ENCODE data around the gene PARP15. TPM values are rescaled to one million over a fixed set of nuclear protein-coding genes. Genes with fewer than 3 reads are reported as not detected.
"Not testable (repeated sequence)": the region's sequence is repeated elsewhere in the genome, so short reads cannot be mapped to it uniquely, and the experiment has no call there.

The PARP15 gene
- total and polyA plus RNA-seq, 4 experiments from 2014 or later, result 7.6 to 78.0 (median 43.2) TPM

DNA sequence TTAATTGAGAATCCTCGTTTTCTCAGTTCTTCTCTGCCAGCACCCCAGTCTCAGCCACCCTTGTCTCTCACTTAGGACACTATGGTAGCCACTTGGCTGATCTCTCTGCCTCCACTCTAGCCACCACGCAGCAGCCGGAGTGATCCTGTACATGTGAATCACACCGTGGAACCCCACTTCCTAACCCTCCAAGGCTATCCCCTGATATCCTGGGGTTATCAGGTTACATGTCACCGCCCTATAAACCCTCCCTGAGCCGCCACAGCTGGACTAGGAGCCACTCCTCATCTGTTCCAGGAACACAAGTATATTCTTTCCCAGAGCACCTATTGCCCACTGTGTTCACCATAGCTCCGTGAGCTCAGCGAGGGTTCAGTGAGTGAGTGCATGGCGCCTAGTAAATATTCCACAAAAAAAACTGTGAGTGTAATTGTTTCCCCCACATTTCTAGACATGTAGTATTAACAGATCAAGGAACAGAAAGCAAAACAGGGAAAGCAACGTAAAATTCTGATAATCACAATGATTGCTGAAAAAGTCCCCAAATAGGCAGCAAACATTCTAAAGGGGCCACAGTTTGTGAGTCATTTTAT is 102.5 kb downstream of the PARP15 start:
- Histone ChIP-seq H3K27me3 (ENCODE audit: insufficient read depth, low read length) (no peaks in the 10 kb centered on the region), H3K4me3 (ENCODE audit: low read length in 2 of 2) (peak overlapping the region; percentile 81 to 89), H3K27ac (ENCODE audit: low read depth, low read length) (peak overlapping the region; percentile 96), H3K9me3 (ENCODE audit: control insufficient read depth in 1 of 2, low read length in 2 of 2) (no peaks in the 10 kb centered on the region), H3K4me1 (ENCODE audit: insufficient read depth, low read length) (peaks cover 46% of the 10 kb centered on the region), H3K36me3 (ENCODE audit: insufficient read depth, low read length) (no peaks in the 10 kb centered on the region)
- intact Hi-C loops (cut with micrococcal nuclease), result loop anchor here (1.0 to 5.0 kb wide), 11 partner anchors 33 to 1134 kb away; partner anchors contain the start of genes FAM162A, HCLS1, KPNA1 and PARP15
- H3K4me1 Mint-ChIP-seq, result peaks cover 40 to 68% (median 56%) of the 10 kb centered on the region in 4 donors
- peak overlapping the region; percentile 84 to 98 (median 96) for H3K4me3 Mint-ChIP-seq
- ChIA-PET CTCF (ENCODE audit: partially characterized antibody) (interaction anchor here (0.8 to 13.7 kb wide), 34 partner anchors 7 to 1134 kb away, joined by 3 to 369 read pairs (median 6); partner anchors contain the start of genes DTX3L, FAM162A, KPNA1 and MIX23), POLR2A (ENCODE audit: partially characterized antibody) (interaction anchor here (0.7 to 5.1 kb wide), 21 partner anchors 11 to 298 kb away, joined by 3 to 113 read pairs (median 9); partner anchors contain the start of genes DTX3L, FAM162A, HSPBAP1 and KPNA1)
- DNase-seq, result peak in 3 of 5 donors; percentile 8 to 48 (median 10)
- H3K36me3 Mint-ChIP-seq, result peaks cover 2 to 24% of the 10 kb centered on the region in 2 donors
- H3K9me3 Mint-ChIP-seq, result no peaks in the 10 kb centered on the region
- H3K27ac Mint-ChIP-seq, result peak overlapping the region; percentile 85 to 98 (median 97)
- no peaks in the 10 kb centered on the region for H3K27me3 Mint-ChIP-seq

DNA sequence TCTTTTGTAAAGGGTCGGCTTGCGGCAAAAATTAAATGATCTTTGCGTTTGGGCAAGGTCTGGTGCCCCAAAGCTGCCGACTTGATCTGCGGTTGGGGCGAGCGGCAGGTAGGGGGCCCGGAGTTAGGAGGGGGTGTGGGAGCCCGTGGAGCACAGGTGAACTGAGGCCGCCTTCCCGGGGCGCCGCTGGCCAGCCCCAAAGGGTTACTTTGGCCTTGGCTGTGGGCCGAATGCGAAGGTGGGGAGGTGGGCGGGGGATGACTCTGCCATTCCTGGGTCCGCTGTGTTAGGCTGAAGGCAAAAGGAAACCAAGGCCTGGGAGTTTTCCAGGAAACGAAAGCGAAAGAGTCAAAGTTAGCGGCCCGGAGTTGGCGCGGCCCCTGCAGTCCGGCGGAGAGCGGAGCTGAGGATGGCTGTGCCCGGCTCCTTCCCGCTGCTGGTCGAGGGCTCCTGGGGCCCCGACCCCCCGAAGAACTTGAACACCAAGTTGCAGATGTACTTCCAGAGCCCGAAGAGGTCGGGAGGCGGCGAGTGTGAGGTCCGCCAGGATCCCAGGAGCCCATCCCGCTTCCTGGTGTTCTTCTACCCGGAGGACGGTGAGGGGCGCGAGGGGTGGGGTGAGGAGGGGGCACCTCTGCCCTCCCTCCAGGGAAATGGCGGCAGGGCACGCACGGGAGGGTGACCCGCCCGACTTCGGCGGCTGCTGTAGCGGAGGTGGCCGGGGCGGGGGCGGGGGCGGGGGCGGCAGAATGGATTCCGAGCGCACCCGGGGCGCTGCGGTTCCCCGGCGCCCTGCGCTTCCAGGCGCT is 103.2 kb downstream of the PARP15 start, which contains the start of gene PARP14:
Gene PARP14 (plus strand): TSS at position 365 of the 809 bp plus-strand sequence. CDS start 45 bp downstream, at position 410.
- H3K27me3 Mint-ChIP-seq, result no peaks in the 10 kb centered on the region
- H3K36me3 Mint-ChIP-seq, result peaks cover 5 to 29% of the 10 kb centered on the region in 2 donors
- peak; percentile 67 to 81 (median 72) for DNase-seq
- H3K9me3 Mint-ChIP-seq, result no peaks in the 10 kb centered on the region
- peaks cover 42 to 71% (median 56%) of the 10 kb centered on the region in 4 donors for H3K4me1 Mint-ChIP-seq
- peaks cover 3% of the 10 kb centered on the region for H3K36me3 ChIP-seq (ENCODE audit: insufficient read depth, low read length)
- H3K9me3 ChIP-seq (ENCODE audit: control insufficient read depth in 1 of 2, low read length in 2 of 2), result no peaks in the 10 kb centered on the region
- ChIA-PET POLR2A (ENCODE audit: partially characterized antibody) (interaction anchor here (0.7 to 5.1 kb wide), 14 partner anchors 34 to 298 kb away, joined by 3 to 113 read pairs (median 12); partner anchors contain the start of genes DTX3L, FAM162A, HSPBAP1 and KPNA1), CTCF (ENCODE audit: partially characterized antibody) (interaction anchor here (1.3 to 13.7 kb wide), 14 partner anchors 14 to 1135 kb away, joined by 3 to 369 read pairs (median 12); partner anchors contain the start of genes DTX3L, FAM162A, PARP9 and POLQ)
- intact Hi-C loops (cut with micrococcal nuclease), result loop anchor here (1.0 to 2.0 kb wide), 3 partner anchors 166 to 1020 kb away; partner anchors contain the start of genes HCLS1, KPNA1 and SEC22A
- H3K4me1 ChIP-seq (ENCODE audit: insufficient read depth, low read length), result peaks cover 46% of the 10 kb centered on the region
- no peaks in the 10 kb centered on the region for H3K27me3 ChIP-seq (ENCODE audit: insufficient read depth, low read length)
- H3K27ac ChIP-seq (ENCODE audit: low read depth, low read length), result peak within 1 kb of the TSS; percentile 96
- peak within 1 kb of the TSS; percentile 89 for H3K4me3 ChIP-seq (ENCODE audit: low read length in 2 of 2)
- peak within 1 kb of the TSS; percentile 85 to 98 (median 97) for H3K27ac Mint-ChIP-seq
- peak within 1 kb of the TSS; percentile 84 to 98 (median 96) for H3K4me3 Mint-ChIP-seq

DNA sequence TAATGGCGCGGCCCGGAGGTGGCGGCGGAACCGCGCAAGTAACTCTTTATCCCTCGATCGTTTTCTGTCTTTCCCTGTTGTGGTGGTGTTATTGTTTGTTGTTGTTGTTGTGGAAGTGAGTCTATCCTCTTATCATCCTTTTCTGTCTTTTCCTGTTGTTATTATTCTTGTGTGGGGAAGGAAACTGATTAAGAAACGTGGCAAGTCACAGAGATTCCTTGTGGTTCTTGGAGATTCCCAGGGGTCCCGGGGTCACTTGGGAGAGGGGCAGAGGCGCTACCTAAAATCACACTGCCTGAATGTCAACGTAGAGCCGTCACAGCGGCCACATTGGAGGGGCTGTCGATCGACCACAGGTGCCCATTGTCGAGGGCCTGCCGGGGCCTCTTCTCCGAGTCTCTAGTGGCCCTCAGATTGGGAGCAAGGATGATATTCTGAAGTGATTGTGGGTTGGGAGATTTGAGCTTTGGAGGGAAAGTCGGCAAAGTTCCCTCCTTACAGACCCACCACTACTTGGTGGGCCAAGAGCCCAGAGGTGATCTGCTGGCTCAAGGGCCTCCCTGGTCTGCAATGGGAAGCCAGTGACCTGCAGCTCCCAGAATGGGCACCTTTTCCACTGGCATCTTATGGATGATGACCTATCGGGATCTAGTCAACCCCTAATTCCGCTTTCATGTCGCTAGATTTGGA is 104.0 kb downstream of the PARP15 start:
- Histone ChIP-seq H3K4me1 (ENCODE audit: insufficient read depth, low read length) (peaks cover 46% of the 10 kb centered on the region), H3K27ac (ENCODE audit: low read depth, low read length) (peak overlapping the region; percentile 96), H3K36me3 (ENCODE audit: insufficient read depth, low read length) (peaks cover 3% of the 10 kb centered on the region), H3K27me3 (ENCODE audit: insufficient read depth, low read length) (no peaks in the 10 kb centered on the region), H3K4me3 (ENCODE audit: low read length in 2 of 2) (peak overlapping the region; percentile 89), H3K9me3 (ENCODE audit: control insufficient read depth in 1 of 2, low read length in 2 of 2) (no peaks in the 10 kb centered on the region)
- CTCF ChIA-PET (ENCODE audit: partially characterized antibody), result interaction anchor here (2.3 to 13.7 kb wide), 4 partner anchors 107 to 292 kb away, joined by 6 to 369 read pairs (median 20); partner anchors contain the start of genes DTX3L, PARP9 and WDR5B
- Mint-ChIP-seq H3K9me3 (no peaks in the 10 kb centered on the region), H3K36me3 (peaks cover 5 to 31% of the 10 kb centered on the region in 2 donors), H3K4me3 (peak overlapping the region; percentile 84 to 98 (median 96)), H3K27ac (peak overlapping the region; percentile 85 to 98 (median 95)), H3K4me1 (peaks cover 42 to 71% (median 56%) of the 10 kb centered on the region in 4 donors), H3K27me3 (no peaks in the 10 kb centered on the region)
- peak in 1 of 5 donors; percentile 7 for DNase-seq
- intact Hi-C loops (cut with micrococcal nuclease), result loop anchor here (2.0 kb wide), 1 partner anchor 1021 kb away; the partner anchor contains the start of gene HCLS1
- POLR2A ChIA-PET (ENCODE audit: partially characterized antibody), result interaction anchor here (1.8 to 5.1 kb wide), 10 partner anchors 35 to 299 kb away, joined by 8 to 113 read pairs (median 14); partner anchors contain the start of genes DTX3L, FAM162A, HSPBAP1 and KPNA1

DNA sequence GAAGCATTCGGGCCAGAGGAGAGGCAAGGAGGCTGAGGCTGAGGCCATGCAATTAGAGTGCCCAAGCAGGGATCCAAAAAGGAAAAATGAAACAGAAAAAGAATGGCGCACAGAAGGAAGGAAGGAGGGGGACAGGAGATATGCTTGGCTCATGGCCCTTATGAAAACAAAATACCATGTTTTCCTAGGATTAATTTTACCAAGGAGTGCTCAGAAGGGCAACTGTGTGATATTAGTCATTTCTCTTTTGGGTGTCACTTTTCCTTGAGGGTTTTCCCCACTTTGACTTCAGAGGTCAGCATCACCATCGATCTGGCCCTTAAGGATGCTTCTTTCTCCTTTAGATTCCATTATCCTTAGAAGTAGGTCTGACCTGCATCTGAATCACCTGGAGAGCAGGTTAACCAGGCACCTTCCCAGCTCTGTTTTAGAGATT is 104.5 kb downstream of the PARP15 start:
- intact Hi-C loops (cut with micrococcal nuclease), result loop anchor here (2.0 kb wide), 1 partner anchor 1021 kb away; the partner anchor contains the start of gene HCLS1
- Mint-ChIP-seq H3K36me3 (peaks cover 10 to 31% of the 10 kb centered on the region in 2 donors), H3K9me3 (no peaks in the 10 kb centered on the region), H3K27me3 (no peaks in the 10 kb centered on the region), H3K27ac (peak overlapping the region; percentile 85 to 98 (median 95)), H3K4me3 (peak overlapping the region; percentile 84 to 98 (median 96)), H3K4me1 (peaks cover 44 to 71% (median 60%) of the 10 kb centered on the region in 4 donors)
- Histone ChIP-seq H3K36me3 (ENCODE audit: insufficient read depth, low read length) (peaks cover 3% of the 10 kb centered on the region), H3K4me1 (ENCODE audit: insufficient read depth, low read length) (peaks cover 48% of the 10 kb centered on the region), H3K4me3 (ENCODE audit: low read length in 2 of 2) (peak overlapping the region; percentile 89), H3K27ac (ENCODE audit: low read depth, low read length) (peak overlapping the region; percentile 96), H3K27me3 (ENCODE audit: insufficient read depth, low read length) (no peaks in the 10 kb centered on the region), H3K9me3 (ENCODE audit: control insufficient read depth in 1 of 2, low read length in 2 of 2) (no peaks in the 10 kb centered on the region)
- POLR2A ChIA-PET (ENCODE audit: partially characterized antibody), result interaction anchor here (1.8 to 5.1 kb wide), 5 partner anchors 118 to 300 kb away, joined by 8 to 113 read pairs (median 15); partner anchors contain the start of genes DTX3L, FAM162A, KPNA1 and MIX23
- DNase-seq, result no peak
- CTCF ChIA-PET (ENCODE audit: partially characterized antibody), result interaction anchor here (13.7 kb wide), 1 partner anchor 120 kb away, joined by 369 read pairs; the partner anchor contains the start of genes DTX3L and PARP9

DNA sequence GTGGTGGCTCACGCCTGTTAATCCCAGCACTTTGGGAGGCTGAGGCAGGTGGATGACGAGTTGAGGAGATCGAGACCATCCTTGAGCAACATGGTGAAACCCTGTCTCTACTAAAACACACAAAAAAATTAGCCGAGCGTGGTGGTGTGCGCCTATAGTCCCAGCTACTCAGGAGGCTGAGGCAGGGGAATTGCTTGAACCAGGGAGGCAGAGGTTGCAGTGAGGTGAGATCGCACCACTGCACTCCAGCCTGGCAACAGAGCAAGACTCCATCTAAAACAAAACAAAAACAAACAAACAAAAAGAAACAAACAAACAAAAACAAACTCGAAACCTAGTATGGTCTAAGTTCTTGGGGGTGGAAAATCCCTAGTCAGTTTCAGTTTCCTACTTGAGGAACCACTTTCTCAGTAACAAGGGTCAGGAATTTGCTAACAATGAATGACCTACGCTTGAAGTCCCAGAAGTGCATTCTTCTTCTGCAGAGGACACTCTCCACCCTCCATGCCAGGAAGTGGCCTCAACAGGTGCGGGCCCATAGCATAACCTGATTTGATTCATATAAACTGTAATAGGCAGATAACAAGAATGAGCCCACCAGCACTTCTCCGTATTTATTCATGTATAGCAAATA is 105.4 kb downstream of the PARP15 start:
- Mint-ChIP-seq H3K4me1 (peaks cover 48 to 73% (median 65%) of the 10 kb centered on the region in 4 donors), H3K4me3 (peak overlapping the region; percentile 59 to 97 (median 94)), H3K27ac (peak overlapping the region; percentile 30 to 97 (median 83)), H3K36me3 (peaks cover 18 to 31% of the 10 kb centered on the region in 2 donors)
- H3K9me3 ChIP-seq (ENCODE audit: control insufficient read depth in 1 of 2, low read length in 2 of 2); DNase-seq; intact Hi-C loops (cut with micrococcal nuclease); H3K4me3 ChIP-seq (ENCODE audit: low read length in 2 of 2); H3K9me3 Mint-ChIP-seq; H3K27me3 Mint-ChIP-seq; H3K27me3 ChIP-seq (ENCODE audit: insufficient read depth, low read length); H3K36me3 ChIP-seq (ENCODE audit: insufficient read depth, low read length): not testable (repeated sequence)
- Histone ChIP-seq H3K4me1 (ENCODE audit: insufficient read depth, low read length) (peaks cover 55% of the 10 kb centered on the region), H3K27ac (ENCODE audit: low read depth, low read length) (peak overlapping the region; percentile 96)
- CTCF ChIA-PET (ENCODE audit: partially characterized antibody), result interaction anchor here (13.7 kb wide), 1 partner anchor 121 kb away, joined by 369 read pairs; the partner anchor contains the start of genes DTX3L and PARP9
- POLR2A ChIA-PET (ENCODE audit: partially characterized antibody), result interaction anchor here (1.0 kb wide), 1 partner anchor 168 kb away, joined by 4 read pairs; the partner anchor contains the start of gene KPNA1
